GM13976 (cell line): ENCODE results near the gene CCDC183.
"Not testable (repeated sequence)": the region's sequence is repeated elsewhere in the genome, so short reads cannot be mapped to it uniquely, and the experiment has no call there.

Experiments
- DNase-seq: peaks from one replicate; pipeline ENCODE4 v3.0.0; 2012; ENCODE audit warnings: low spot score
- in situ Hi-C: fragments of 300-500 bp; cut with MboI; formaldehyde crosslinking; loops from one replicate; pipeline ENCODE4 v1.12.0; 2022; ENCODE audit warnings: low sequenced_read_pairs, mixed read lengths, inconsistent platforms; ENCODE audit not compliant: unreplicated experiment
- TF ChIP-seq, protein P1 (sequence below): IDR thresholded peaks from 2 replicates; pipeline ENCODE4 v1.5.1; 2012; ENCODE audit warnings: borderline replicate concordance, mild to moderate bottlenecking; ENCODE audit not compliant: insufficient read depth; ENCODE audit errors: extremely low read depth, missing control alignments, control extremely low read depth

Gene CCDC183

GRCh38 chr9:136760834-136761544, 35.1 kb upstream of the CCDC183 start:
- DNase-seq = peak; percentile 67
- TF ChIP-seq, protein P1, sequence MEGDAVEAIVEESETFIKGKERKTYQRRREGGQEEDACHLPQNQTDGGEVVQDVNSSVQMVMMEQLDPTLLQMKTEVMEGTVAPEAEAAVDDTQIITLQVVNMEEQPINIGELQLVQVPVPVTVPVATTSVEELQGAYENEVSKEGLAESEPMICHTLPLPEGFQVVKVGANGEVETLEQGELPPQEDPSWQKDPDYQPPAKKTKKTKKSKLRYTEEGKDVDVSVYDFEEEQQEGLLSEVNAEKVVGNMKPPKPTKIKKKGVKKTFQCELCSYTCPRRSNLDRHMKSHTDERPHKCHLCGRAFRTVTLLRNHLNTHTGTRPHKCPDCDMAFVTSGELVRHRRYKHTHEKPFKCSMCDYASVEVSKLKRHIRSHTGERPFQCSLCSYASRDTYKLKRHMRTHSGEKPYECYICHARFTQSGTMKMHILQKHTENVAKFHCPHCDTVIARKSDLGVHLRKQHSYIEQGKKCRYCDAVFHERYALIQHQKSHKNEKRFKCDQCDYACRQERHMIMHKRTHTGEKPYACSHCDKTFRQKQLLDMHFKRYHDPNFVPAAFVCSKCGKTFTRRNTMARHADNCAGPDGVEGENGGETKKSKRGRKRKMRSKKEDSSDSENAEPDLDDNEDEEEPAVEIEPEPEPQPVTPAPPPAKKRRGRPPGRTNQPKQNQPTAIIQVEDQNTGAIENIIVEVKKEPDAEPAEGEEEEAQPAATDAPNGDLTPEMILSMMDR = peak; percentile 55
- in situ Hi-C loops = not testable (repeated sequence)

- in situ Hi-C loops = no loop called here
- TF ChIP-seq, protein P1 = no peak
- no peak for DNase-seq
Observed at GRCh38 chr9:136761545-136761981, 34.6 kb upstream of the CCDC183 start.

DNA sequence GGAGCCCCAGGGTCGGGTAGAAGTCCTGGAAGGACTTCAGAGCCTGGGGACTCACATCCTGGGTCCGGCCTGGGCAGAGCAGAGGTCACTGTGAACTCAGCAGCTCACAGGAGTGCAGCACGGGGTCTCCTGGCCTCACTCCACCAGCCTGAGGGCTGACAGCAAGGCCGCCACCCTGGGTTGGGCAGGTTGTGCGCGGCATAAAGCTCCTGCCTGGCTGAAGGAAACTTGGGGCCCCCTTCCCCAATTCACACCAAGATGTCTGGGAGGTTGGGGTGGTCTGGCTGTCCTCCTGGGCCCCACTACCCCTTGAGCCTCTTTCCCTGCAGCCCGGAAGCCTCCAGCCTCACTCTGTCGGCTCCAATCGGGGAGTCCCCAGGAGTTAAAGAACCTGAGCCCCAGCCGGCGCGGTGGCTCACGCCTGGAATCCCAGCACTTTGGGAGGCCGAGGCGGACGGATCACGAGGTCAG, 33.9 kb upstream of the CCDC183 start:
- no peak for DNase-seq
- TF ChIP-seq, protein P1 = no peak
- in situ Hi-C loops = no loop called here

GRCh38 chr9:136762915-136763648, 33.1 kb upstream of the CCDC183 start:
- DNase-seq = peak; percentile 78
- in situ Hi-C loops = no loop called here
- TF ChIP-seq, protein P1 = no peak

DNA sequence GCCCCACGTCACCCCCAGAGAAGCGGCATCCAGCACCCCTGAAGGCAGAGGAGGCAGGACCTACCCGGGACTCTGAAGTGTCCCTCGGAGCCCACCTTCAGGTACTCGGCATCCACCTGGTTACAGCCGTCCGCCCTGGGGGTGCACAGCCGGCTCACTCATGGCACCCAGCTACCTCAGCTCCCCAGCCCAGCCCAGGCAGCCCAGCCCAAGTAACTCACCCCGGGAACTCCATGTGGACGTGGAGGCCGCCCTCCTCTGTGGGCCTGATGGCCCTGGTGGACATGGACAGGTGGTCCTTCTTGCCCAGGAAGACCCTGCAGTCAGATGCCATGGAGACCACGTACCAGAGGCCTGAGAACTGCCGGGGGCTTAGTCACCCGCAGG, 32.5 kb upstream of the CCDC183 start:
- TF ChIP-seq, protein P1 = no peak
- in situ Hi-C loops = no loop called here
- no peak for DNase-seq

DNA sequence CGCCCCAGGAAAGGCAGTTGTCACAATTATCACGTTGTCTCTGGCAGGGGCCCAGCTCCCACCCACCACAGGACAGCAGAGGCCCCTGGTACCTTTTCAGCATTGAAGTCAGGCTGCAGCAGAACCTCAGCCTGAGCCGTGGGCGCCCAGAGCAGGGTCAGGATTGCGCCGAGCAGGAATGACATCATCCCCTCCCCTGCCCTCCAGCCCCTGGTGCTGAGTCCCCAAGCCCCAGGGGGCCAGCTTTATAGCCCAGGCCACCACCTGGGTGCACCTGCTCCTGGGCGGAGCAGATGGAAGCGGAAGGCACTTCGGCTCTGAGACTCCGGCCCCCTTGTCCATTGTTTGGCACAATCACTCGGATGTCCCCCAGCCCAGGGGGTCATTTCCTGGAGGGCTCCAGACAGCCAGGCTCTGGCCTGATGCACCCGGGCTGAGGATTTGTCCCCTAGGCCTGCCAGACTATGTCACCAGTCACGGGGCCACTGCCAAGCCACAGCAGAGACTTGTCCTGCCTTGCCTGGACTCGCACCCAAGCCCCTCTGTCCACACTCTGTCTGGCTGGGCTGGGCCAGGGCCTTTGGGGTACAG, 31.7 kb upstream of the CCDC183 start, which contains the start of gene LCN15:
Gene LCN15, minus strand, starts transcription at position 218 of the 591 bp plus-strand sequence. Its CDS starts 30 bp downstream, at position 188.
- in situ Hi-C loops = no loop called here
- DNase-seq = no peak
- TF ChIP-seq, protein P1 = no peak
